HG03280 (cell line): ENCODE results near the gene TCF7L2.

Experiments used
- ATAC-seq: cut with Tn5 transposase; IDR thresholded peaks from one replicate; pipeline ENCODE4 v1.9.1; 2021; ENCODE audit warnings: mild to moderate bottlenecking, moderate library complexity; ENCODE audit not compliant: unreplicated experiment

TCF7L2 gene

GRCh38 chr10:113115556-113115955 lies 165.5 kb downstream of the TCF7L2 start:
- no peak for ATAC-seq

- no peak for ATAC-seq
These were observed 168.8 kb downstream of the TCF7L2 start for GRCh38 chr10:113118882-113119281.

GRCh38 chr10:113119801-113120200 lies 169.8 kb downstream of the TCF7L2 start:
- ATAC-seq = no peak

GRCh38 chr10:113121153-113121552 lies 171.1 kb downstream of the TCF7L2 start:
- no peak for ATAC-seq

GRCh38 chr10:113122947-113123346 lies 172.9 kb downstream of the TCF7L2 start:
- no peak for ATAC-seq

- no peak for ATAC-seq
These were observed 174.7 kb downstream of the TCF7L2 start for GRCh38 chr10:113124724-113125123.

GRCh38 chr10:113125612-113126011 lies 175.6 kb downstream of the TCF7L2 start:
- no peak for ATAC-seq

- ATAC-seq = no peak
These were observed 176.5 kb downstream of the TCF7L2 start for GRCh38 chr10:113126229-113127201.

GRCh38 chr10:113127261-113127900 lies 177.3 kb downstream of the TCF7L2 start:
- no peak for ATAC-seq

- no peak for ATAC-seq
These were observed 177.8 kb downstream of the TCF7L2 start for GRCh38 chr10:113127901-113128283.

- no peak for ATAC-seq
These were observed 178.5 kb downstream of the TCF7L2 start for GRCh38 chr10:113128450-113129070.

GRCh38 chr10:113129117-113129516 lies 179.1 kb downstream of the TCF7L2 start:
- no peak for ATAC-seq

- ATAC-seq = no peak
These were observed 180.1 kb downstream of the TCF7L2 start for GRCh38 chr10:113130014-113130641.

GRCh38 chr10:113131613-113132261 lies 181.7 kb downstream of the TCF7L2 start:
- ATAC-seq = no peak

- no peak for ATAC-seq
These were observed 182.6 kb downstream of the TCF7L2 start for GRCh38 chr10:113132591-113133121.

- no peak for ATAC-seq
These were observed 183.6 kb downstream of the TCF7L2 start for GRCh38 chr10:113133497-113134115.

- ATAC-seq = no peak
These were observed 185.0 kb downstream of the TCF7L2 start for GRCh38 chr10:113135025-113135424.

- ATAC-seq = no peak
These were observed 188.1 kb downstream of the TCF7L2 start for GRCh38 chr10:113137941-113138685.

- no peak for ATAC-seq
These were observed 189.0 kb downstream of the TCF7L2 start for GRCh38 chr10:113138937-113139585.
